Urothelium cell line (cell line): ENCODE results near the gene DLEU7.

Source experiments
- DNase-seq: peaks from one replicate; pipeline ENCODE4 v3.0.0; 2011; ENCODE audit warnings: low spot score, mixed read lengths
- FAIRE-seq: peaks from 2 replicates; lab custom pipeline; 2011; peaks lifted over from hg19 to GRCh38; lab: Jason Lieb, UNC

The DLEU7 gene

DNA sequence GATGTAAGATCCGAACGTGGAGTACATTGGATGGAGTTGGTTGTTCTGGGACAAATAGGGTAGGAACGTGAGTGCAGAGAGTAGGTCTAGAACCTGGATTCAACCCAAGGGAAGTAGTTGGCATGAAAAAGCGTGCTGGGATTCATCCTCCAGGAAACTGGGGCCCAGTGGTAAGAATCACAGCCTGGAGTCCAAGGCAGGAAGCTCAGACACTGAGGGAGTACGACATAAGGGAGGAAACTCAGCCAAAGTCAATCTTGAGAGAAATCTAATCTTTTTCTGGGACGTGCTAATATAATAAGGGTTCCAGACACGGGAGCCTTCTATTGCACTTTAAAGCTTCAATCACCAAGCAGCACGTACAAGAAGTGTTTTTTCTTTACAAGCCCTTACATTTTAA is 46.4 kb downstream of the DLEU7 start:
- DNase-seq (no peak), FAIRE-seq (no peak)

DNA sequence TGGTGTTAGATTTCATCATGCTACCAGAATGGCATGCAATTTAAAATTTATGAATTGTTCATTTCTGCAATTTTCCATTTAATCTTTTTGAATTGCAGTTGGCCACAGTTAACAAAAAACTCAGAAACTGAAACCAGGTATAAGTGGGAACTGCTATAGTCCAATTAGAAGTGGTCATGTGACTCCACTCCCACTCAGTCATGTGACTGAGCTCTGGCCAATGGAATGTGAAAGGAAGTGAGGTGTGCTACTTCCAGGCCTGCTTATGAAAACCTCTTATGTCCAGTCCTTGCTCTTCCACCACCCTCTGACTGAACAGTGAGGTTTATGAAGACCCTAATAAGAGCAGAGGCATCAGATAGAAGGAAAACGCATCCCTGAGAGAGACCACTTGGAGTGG is 47.0 kb downstream of the DLEU7 start:
- DNase-seq (no peak), FAIRE-seq (no peak)

DNA sequence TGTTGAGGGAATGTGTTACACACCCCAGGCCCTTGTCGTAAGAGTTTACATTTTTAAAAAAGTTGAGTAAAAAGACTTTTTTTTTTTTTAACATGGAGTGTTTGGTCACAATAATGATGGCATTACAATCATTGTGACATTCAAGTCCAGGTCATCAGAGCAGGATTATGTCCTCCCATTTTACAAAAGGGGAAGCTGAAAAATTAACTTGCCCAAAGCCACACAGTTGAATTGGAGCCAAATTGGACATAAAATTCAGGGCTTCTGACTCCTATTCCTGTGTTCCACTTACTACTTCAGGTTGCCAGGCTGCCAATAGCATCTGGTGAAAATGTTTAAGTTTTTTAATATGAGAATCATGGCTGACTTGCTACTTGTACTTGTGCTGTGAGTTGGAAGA is 49.3 kb downstream of the DLEU7 start:
- DNase-seq = no peak
- FAIRE-seq = no peak

DNA sequence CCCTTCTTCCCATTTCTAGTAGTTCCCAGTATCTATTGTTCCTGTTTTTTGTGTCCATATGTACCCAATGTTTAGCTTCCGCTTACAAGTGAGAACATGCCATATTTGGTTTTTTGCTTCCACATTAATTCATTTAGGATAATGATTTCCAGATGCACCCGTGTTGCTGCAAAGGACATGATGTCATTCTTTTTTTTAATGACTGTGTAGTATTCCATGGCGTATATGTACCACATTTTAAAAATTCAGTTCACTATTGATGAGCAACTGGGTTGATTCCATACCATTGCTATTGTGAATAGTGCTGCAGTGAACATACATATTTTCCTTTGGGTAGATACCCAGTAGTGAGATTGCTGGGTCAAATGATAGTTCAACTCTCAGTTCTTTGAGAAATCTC is 50.5 kb downstream of the DLEU7 start:
- FAIRE-seq (no peak), DNase-seq (no peak)

DNA sequence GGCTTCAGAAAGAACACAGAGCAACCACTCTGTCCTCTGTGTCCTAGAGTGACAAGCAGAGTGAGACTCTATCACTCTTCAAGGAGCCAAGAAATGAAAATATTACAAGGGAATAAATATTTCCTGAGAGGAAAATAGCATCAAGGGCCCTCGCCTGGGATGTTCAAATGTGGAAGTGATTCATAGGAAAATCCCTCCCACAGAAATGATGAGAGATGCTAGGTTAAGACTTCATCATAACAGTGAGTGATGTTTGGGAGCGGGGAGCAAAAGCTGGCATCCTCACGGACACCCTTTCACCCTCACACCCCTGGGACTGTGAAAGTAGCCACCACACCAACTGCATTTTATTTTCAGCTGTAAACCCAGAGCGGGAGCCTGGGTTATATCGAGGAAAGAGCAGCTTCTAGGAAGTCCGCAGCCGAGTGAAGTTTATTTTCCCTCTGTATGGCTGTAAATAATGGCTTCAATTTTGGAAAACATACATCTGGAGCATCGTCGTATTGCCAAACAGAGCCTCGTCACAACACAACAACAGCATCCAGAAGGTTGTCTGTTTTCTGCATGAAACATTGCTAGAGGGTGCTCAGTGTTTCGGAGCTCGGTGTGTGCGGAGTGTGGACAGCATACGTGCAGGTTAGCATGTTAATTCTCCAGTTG is 54.8 kb downstream of the DLEU7 start:
- DNase-seq (no peak), FAIRE-seq (no peak)

DNA sequence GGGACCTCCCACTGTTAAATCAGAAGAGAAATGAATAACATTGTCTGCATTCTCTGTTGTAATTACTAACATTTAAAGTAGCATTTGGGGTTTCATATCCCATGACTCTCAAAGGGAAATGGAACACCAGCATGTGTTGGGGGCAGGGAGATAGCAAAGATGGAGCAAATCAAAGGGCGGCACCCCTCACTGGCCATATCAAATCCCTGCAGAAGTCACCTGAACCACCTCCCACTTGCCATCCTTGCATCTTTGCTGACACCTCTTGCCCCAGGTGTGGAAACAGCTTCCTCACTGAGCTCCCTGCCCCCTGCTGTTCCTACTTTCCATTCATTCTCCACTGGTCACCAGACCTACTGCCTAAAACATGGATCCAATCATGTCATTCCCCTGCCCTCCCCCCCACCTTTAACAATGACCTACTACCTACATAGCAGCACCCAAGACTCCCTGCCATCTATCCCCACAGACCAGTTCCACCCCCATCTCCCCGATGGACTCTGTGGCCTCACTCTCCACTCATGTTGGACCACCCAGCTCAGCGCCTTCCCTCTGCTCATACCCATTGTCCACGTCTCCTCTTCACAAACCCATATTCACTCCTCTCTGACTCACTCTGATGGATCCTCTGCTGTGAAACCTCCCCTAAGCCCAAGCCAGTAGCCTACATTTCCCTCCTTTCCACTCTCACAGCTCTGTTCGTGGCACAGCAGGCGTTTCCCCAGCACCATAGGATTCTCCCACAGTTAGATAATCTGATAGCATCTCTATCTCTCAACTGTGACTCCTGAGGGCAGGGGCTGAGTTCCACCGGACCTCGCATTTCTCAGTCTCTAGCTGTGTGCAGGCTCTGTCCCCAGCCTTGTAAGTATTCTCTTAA is 55.9 kb downstream of the DLEU7 start:
- DNase-seq (no peak), FAIRE-seq (no peak)

DNA sequence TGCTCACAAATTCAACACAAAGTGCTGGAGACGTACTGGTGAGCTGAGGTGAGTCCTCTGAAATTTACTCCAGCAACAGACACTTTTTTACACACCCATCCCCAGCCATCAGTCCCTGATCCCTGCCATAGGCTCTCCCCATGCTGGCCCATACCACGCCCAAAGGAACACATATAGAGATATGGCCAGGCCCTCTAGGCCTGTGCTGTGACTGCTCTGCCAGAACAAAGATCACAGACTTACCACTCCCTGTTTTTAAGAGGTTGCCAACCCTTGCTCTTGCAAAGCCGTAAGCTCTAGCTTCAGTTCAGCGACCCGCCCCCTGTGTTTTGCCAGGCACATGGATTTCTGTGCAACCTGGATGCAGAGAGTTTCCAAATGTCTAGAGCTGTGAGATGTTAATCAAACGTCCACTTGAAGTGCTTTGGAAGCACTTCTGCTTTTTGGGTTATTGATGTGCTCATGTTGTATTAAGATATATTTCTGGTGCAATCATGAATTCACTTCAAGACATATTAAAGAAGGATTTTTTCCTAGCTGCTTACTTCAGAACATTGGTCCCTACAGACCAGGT is 59.7 kb downstream of the DLEU7 start:
- FAIRE-seq (no peak), DNase-seq (no peak)

DNA sequence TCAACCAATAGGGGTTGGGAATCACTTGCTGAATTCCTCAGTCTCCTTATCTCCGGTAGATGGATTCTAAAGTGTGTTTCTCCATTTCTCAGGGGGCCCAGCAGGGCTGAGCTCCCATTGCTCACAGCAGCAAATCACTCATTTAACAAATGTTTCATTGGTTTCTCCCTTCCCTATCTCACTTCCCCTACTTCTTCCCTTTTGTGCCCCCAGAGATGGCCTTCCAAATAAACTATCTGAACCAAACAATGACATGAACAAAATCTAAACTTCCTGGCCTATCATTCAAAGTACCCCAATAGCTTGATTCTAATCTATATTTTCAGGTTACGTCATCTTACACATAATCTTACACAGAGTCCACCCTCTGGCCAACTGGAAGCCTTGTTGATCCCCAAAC is 60.4 kb downstream of the DLEU7 start:
- DNase-seq = no peak
- FAIRE-seq = no peak

DNA sequence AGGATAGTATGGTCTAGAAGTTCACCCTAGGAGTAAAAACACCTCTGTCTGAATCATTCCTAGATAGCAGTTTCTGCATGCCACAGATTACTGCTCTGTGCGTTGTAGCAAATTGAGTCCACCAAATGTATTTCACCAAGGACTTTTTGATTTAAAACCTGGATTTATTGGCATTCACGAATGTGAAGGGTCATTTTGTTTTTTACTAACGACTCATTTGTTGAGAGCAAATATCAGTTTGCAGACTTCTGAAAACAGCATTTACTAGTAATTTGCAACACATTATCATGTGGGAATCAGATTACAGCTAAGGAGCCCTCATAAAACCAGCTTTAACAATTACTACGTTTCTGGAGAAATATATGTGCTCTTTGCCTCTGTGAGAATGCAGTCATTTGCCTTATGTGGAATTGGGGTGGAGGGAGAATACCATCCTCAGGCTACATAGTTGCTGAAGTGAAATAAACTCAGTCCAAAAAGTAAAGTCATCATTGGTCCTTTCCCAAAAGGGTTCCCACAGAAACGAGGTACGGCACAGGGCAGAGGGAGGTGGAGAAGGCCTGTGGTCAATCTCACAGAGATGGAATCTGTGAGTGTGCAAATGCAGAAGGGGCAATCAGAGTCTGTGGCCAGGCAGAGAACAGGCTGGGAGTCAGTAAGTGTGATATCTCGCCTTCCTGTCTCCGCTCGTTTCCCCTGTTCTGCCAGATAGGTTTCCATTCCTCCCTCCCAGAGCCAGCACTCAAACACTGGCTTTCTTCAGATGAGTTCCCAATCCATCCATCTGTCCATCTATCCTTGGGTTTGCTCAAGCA is 63.1 kb downstream of the DLEU7 start:
- no peak for FAIRE-seq
- DNase-seq = no peak

DNA sequence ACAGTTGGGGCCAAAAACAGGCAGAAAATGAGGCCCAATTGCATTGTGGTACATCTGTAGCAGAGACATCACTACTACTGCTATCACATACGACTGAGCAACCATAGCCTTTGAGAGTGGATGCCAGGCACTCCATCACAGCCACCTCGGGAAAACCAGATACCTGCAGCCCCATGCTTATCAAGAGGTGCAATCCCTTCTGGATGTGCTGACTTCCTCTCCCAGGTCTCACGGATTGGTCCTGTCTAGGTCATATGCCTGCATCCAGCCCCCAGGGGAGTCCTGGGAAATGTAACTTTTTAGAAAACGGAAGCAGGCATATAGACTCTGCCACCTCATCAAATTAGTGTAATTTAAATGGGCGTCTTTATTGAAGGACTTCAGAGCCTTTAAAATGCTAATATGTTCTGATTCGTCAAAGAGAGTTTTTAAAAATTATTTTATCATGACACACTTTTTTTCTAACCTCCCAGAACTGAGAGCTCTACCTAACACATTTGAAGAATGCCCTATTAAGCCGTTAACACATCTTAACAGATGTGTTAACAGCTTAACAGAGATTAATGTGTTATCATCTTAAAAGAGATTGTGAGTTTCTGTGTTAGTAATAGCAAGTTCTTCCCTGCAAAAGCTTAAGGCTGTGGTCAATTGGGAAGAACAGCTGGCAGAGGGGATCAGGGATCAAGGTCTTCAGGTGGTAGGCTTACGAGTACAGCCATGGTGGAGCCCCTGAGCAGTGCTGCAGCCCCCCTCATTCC is 63.9 kb downstream of the DLEU7 start:
- DNase-seq (no peak), FAIRE-seq (no peak)
